Measurements from ENCODE around the gene GSTT2. TPM values are rescaled to one million over a fixed set of nuclear protein-coding genes. Genes with fewer than 3 reads are reported as not detected.

Gene GSTT2
- total RNA-seq, 2 donors from 2014 or later: not detected

GRCh38 chr22:24001314-24001713 lies 21.4 kb downstream of the GSTT2 start:
- ATAC-seq: no peak
- no peaks in the 10 kb centered on the region for H3K4me1 ChIP-seq
- WGBS, 2 donors: 79 to 80% methylated on average over 6 to 9 of the region's 9 CpGs
- no peaks in the 10 kb centered on the region for H3K9me3 ChIP-seq
- DNase-seq: no peak
- H3K36me3 ChIP-seq (replicated peaks in 1 of 2; ENCODE audit: insufficient read depth in 1 of 2, low read depth in 2 of 2): no peaks in the 10 kb centered on the region
- TF ChIP-seq POLR2A (IDR thresholded peaks at IDR 0.05) (no peak), CTCF (IDR thresholded peaks at IDR 0.05) (no peak)
- no peak overlapping the region for H3K4me3 ChIP-seq
- no peaks in the 10 kb centered on the region for H3K27me3 ChIP-seq
- no peak overlapping the region for H3K27ac ChIP-seq
- intact Hi-C loops (cut with DNase I): no loop called here

GRCh38 chr22:24002272-24002671 lies 22.3 kb downstream of the GSTT2 start:
- ATAC-seq (no peak), DNase-seq (no peak)
- no peaks in the 10 kb centered on the region for H3K4me1 ChIP-seq
- H3K27me3 ChIP-seq: no peaks in the 10 kb centered on the region
- no peaks in the 10 kb centered on the region for H3K36me3 ChIP-seq (replicated peaks in 1 of 2; ENCODE audit: insufficient read depth in 1 of 2, low read depth in 2 of 2)
- 68 to 70% methylated on average over 10 of the region's 10 CpGs for WGBS, 2 donors
- TF ChIP-seq CTCF (IDR thresholded peaks at IDR 0.05) (no peak), POLR2A (IDR thresholded peaks at IDR 0.05) (no peak)
- no peaks in the 10 kb centered on the region for H3K9me3 ChIP-seq
- intact Hi-C loops (cut with DNase I): no loop called here
- no peak overlapping the region for H3K27ac ChIP-seq
- H3K4me3 ChIP-seq: no peak overlapping the region

DNA sequence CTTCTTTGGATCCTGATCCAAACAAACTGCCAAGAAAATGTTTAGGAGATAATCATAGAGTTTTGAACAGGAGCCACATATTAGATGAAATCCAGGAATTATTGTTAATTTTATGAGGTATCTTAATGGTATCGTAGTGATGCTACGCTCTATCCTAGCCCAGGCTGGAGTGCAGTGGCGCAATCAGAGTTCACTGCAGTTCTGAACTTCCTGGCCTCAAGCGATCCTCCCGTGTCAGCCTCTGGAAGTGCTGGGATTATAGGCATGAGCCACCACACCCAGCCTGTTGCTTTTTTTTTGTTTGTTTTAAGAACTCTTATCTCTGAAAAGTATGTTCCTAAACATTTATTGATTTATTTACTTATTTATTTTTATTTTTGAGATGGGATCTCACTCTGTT lies 22.9 kb downstream of the GSTT2 start:
- Histone ChIP-seq H3K36me3 (replicated peaks in 1 of 2; ENCODE audit: insufficient read depth in 1 of 2, low read depth in 2 of 2) (no peaks in the 10 kb centered on the region), H3K4me1 (no peaks in the 10 kb centered on the region), H3K9me3 (no peaks in the 10 kb centered on the region), H3K27me3 (no peaks in the 10 kb centered on the region), H3K27ac (no peak overlapping the region), H3K4me3 (no peak overlapping the region)
- no peak for DNase-seq
- WGBS, 2 donors: 83 to 85% methylated on average over 5 of the region's 5 CpGs
- no peak for ATAC-seq
- intact Hi-C loops (cut with DNase I): no loop called here
- TF ChIP-seq CTCF (IDR thresholded peaks at IDR 0.05) (no peak), POLR2A (IDR thresholded peaks at IDR 0.05) (no peak)

DNA sequence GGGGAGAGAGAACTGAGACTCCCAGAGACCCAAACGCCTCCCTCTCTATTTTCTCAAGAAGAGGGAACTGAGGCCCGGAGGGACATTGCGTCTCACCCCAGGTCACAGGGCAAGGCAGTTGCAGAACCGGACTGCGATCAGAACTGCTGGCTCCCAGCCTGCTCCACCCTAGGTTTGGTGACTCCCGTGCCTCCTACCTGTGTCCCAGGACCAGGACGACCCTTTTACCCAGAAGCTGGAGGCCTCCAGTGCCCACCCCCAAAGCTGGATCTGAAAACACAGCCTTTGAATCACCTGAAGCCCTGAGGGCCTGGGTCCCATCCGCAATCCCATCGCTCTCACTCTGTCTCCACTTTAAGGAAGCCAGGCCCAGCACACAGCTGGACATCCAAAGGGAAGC lies 24.0 kb downstream of the GSTT2 start:
- H3K4me3 ChIP-seq: no peak overlapping the region
- DNase-seq (no peak), ATAC-seq (no peak)
- no peaks in the 10 kb centered on the region for H3K27me3 ChIP-seq
- 67 to 80% methylated on average over 8 to 9 of the region's 9 CpGs for WGBS, 2 donors
- no peak for TF ChIP-seq CTCF (IDR thresholded peaks at IDR 0.05)
- no peak for TF ChIP-seq POLR2A (IDR thresholded peaks at IDR 0.05)
- no peaks in the 10 kb centered on the region for H3K36me3 ChIP-seq (replicated peaks in 1 of 2; ENCODE audit: insufficient read depth in 1 of 2, low read depth in 2 of 2)
- no peaks in the 10 kb centered on the region for H3K4me1 ChIP-seq
- H3K27ac ChIP-seq: no peak overlapping the region
- H3K9me3 ChIP-seq: no peaks in the 10 kb centered on the region
- intact Hi-C loops (cut with DNase I): no loop called here

DNA sequence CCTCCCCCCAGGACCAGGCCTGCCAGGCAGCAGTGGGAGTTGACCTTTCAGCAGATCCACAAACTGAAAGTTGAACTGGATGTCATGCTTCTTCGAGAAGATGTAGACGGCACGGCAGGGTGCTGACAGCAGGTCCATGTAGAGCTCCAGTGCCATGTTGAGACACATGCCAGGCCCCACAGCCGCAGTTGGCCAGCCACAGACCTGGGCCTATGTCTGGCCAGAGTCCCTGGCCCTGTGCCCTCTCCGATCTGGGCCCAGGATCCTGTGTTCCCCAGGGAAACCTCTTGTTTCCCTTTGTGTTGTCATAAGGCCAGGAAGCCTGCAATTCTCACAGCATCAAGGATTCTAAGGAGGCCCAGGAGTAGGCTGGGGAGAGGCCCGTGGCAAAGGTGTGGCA lies 25.3 kb downstream of the GSTT2 start, which contains the start of gene GSTT4:
GSTT4 (minus strand) TSS at position 253 of the 400 bp plus-strand sequence; CDS start at position 156, 97 bp downstream.
- no peaks in the 10 kb centered on the region for H3K27me3 ChIP-seq
- H3K4me3 ChIP-seq: no peak within 1 kb of the TSS
- H3K4me1 ChIP-seq: no peaks in the 10 kb centered on the region
- WGBS, 2 donors: 55 to 64% methylated on average over 6 of the region's 6 CpGs
- intact Hi-C loops (cut with DNase I): no loop called here
- ATAC-seq (peak; percentile 15), DNase-seq (peak in 2 of 4 donors; percentile 40 to 47)
- H3K27ac ChIP-seq: no peak within 1 kb of the TSS
- TF ChIP-seq POLR2A (IDR thresholded peaks at IDR 0.05) (no peak), CTCF (IDR thresholded peaks at IDR 0.05) (no peak)
- no peaks in the 10 kb centered on the region for H3K36me3 ChIP-seq (replicated peaks in 1 of 2; ENCODE audit: insufficient read depth in 1 of 2, low read depth in 2 of 2)
- H3K9me3 ChIP-seq: no peaks in the 10 kb centered on the region
